ENCODE results near the gene PCDHGB4. TPM values are rescaled to one million over a fixed set of nuclear protein-coding genes. Genes with fewer than 3 reads are reported as not detected.
"Not testable (repeated sequence)": the region's sequence is repeated elsewhere in the genome, so short reads cannot be mapped to it uniquely, and the experiment has no call there.

The PCDHGB4 gene
- total and polyA plus RNA-seq, 2 of the 4 experiments (the other 2 are of a cell fraction): 10.0 to 17.6 TPM

DNA sequence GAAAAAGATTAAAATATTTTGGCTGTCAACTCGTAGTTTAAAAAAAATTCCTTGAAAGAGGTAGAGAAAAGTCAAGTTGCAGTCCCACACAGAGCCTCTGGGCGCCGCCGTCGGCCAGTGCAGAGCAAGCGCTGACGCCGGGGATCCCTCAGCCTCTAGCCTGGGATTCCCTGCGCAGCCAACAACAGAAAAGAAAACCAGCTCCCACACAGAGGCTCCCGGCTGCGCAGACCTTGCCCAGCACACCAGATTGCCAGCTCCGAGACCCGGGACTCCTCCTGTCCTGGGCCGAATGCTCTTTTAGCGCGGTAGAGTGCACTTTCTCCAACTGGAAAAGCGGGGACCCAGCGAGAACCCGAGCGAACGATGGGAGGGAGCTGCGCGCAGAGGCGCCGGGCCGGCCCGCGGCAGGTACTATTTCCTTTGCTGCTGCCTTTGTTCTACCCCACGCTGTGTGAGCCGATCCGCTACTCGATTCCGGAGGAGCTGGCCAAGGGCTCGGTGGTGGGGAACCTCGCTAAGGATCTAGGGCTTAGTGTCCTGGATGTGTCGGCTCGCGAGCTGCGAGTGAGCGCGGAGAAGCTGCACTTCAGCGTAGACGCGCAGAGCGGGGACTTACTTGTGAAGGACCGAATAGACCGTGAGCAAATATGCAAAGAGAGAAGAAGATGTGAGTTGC is 30.1 kb downstream of the PCDHGB4 start, which contains the start of gene PCDHGB7:
TSS of gene PCDHGB7 (plus strand) at position 184 of the 679 bp plus-strand sequence. CDS start at position 367, 183 bp downstream.
- H2BK5ac ChIP-seq (ENCODE audit: low read depth, low read length, poor library complexity, severe bottlenecking); dilution Hi-C loops (cut with HindIII; ENCODE audit: low sequenced_read_pairs, unreplicated experiment); H3K14ac ChIP-seq (replicated peaks; ENCODE audit: low read depth, low read length); H3K27me3 ChIP-seq (ENCODE audit: control insufficient read depth, insufficient read depth, low read length); H4K8ac ChIP-seq (ENCODE audit: low read depth in 2 of 2, low read length in 2 of 2); H3K27ac ChIP-seq (ENCODE audit: insufficient read depth, low read length); POLR2A ChIA-PET (ENCODE audit: unreplicated experiment); H2BK120ac ChIP-seq (ENCODE audit: low read depth, low read length); H3K9me1 ChIP-seq (ENCODE audit: insufficient read depth, low read length); H3K4ac ChIP-seq (ENCODE audit: low read depth, low read length); H3K4me1 ChIP-seq (ENCODE audit: control insufficient read depth, insufficient read depth, low read length); H2BK20ac ChIP-seq (ENCODE audit: low read depth, low read length); H3K18ac ChIP-seq (ENCODE audit: low read depth, low read length); H3K56ac ChIP-seq (ENCODE audit: extremely low read depth, insufficient read depth, low read length); H4K20me1 ChIP-seq (ENCODE audit: insufficient read depth, low read length); H2BK15ac ChIP-seq (ENCODE audit: low read depth, low read length); H4K5ac ChIP-seq (ENCODE audit: low read depth, low read length); BruUV-seq (replicated peaks); H2AK9ac ChIP-seq (replicated peaks; ENCODE audit: low read depth, low read length, poor library complexity); H3K9ac ChIP-seq (ENCODE audit: low read depth, low read length); H4K91ac ChIP-seq (ENCODE audit: insufficient read depth, low read depth, low read length); H3K23ac ChIP-seq (ENCODE audit: low read depth, low read length): not testable (repeated sequence)
- Histone ChIP-seq H3K4me2 (ENCODE audit: low read depth, low read length) (peak within 1 kb of the TSS; percentile 71), H2AFZ (replicated peaks; ENCODE audit: low read length, poor library complexity) (peak within 1 kb of the TSS; percentile 76), H3K36me3 (ENCODE audit: control insufficient read depth, insufficient read depth, low read length) (peaks cover 31% of the 10 kb centered on the region), H3K4me3 (ENCODE audit: insufficient read depth, low read depth, low read length) (peak within 1 kb of the TSS; percentile 44), H3K79me1 (ENCODE audit: low read depth in 1 of 2, low read length in 2 of 2) (peaks cover 20 to 24% of the 10 kb centered on the region in 2 experiments), H2AK5ac (ENCODE audit: low read depth, low read length) (peak within 1 kb of the TSS; percentile 16; the same call in 1 of the 2 replicates), H3K9me3 (ENCODE audit: control insufficient read depth, insufficient read depth, low read length) (peaks cover 56% of the 10 kb centered on the region)
- DNase-seq (peak; percentile 79), ATAC-seq (ENCODE audit: low read depth) (peak; percentile 89)
- WGBS, 2 experiments (ENCODE audit: extremely low coverage in 2 of 2, insufficient read length in 1 of 2): 23% methylated on average over 7 of the region's 47 CpGs; no CpG with 5 or more reads in 1 of the 2 experiments
- CTCF ChIA-PET: interaction anchor here (0.6 to 3.8 kb wide), 12 partner anchors 12 to 209 kb away, joined by 3 to 34 read pairs (median 4); partner anchors contain the start of gene PCDHGA12
- in situ Hi-C loops (cut with MboI; ENCODE audit: low sequenced_read_pairs) (loop anchor here (5.0 kb wide), 1 partner anchor 145 kb away; no protein-coding TSS in a partner anchor), intact Hi-C loops (cut with micrococcal nuclease) (loop anchor here (1.0 to 5.0 kb wide), 3 partner anchors 60 to 143 kb away; partner anchors contain the start of gene PCDHGC3)
- TF ChIP-seq, protein P1, sequence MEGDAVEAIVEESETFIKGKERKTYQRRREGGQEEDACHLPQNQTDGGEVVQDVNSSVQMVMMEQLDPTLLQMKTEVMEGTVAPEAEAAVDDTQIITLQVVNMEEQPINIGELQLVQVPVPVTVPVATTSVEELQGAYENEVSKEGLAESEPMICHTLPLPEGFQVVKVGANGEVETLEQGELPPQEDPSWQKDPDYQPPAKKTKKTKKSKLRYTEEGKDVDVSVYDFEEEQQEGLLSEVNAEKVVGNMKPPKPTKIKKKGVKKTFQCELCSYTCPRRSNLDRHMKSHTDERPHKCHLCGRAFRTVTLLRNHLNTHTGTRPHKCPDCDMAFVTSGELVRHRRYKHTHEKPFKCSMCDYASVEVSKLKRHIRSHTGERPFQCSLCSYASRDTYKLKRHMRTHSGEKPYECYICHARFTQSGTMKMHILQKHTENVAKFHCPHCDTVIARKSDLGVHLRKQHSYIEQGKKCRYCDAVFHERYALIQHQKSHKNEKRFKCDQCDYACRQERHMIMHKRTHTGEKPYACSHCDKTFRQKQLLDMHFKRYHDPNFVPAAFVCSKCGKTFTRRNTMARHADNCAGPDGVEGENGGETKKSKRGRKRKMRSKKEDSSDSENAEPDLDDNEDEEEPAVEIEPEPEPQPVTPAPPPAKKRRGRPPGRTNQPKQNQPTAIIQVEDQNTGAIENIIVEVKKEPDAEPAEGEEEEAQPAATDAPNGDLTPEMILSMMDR (conservative IDR thresholded peaks at IDR 0.05; ENCODE audit: low read depth, low read length): peak; percentile 77
- peak; percentile 70 for TF ChIP-seq SMC3 (IDR thresholded peaks at IDR 0.05; ENCODE audit: low read depth, low read length)
- TF ChIP-seq RAD21 (IDR thresholded peaks at IDR 0.05; ENCODE audit: low read length): peak; percentile 84
